Sigmoid colon (tissue), 4 donors: Measurements from ENCODE around the gene ANKMY1.

Experiments used
- CTCF ChIP-seq, 4 experiments: fragments of 450-650 bp in 3 of 4; fragments of 200-600 bp in 1 of 4; IDR thresholded peaks; one replicate each; pipeline ENCODE4 v1.5.1; 2016 to 2019; ENCODE audit warnings: antibody characterized with exemption in 4 of 4, mild to moderate bottlenecking in 3 of 4, moderate library complexity in 2 of 4
- POLR2A ChIP-seq, 2 donors: fragments of 450-650 bp; IDR thresholded peaks; one replicate each; pipeline ENCODE4 v1.6.1; 2016; ENCODE audit warnings: antibody characterized with exemption in 2 of 2, mild to moderate bottlenecking in 2 of 2, moderate library complexity in 2 of 2
- POLR2AphosphoS5 ChIP-seq, 4 donors: sonication (generic); formaldehyde crosslinking; IDR thresholded peaks; one replicate each; pipeline ENCODE4 v1.6.1; 2017; ENCODE audit warnings: antibody characterized with exemption in 4 of 4

- TF ChIP-seq POLR2AphosphoS5 (IDR thresholded peaks at IDR 0.05): no peak
- TF ChIP-seq CTCF (IDR thresholded peaks at IDR 0.05): no peak
- no peak for TF ChIP-seq POLR2A (IDR thresholded peaks at IDR 0.05)
Measured at GRCh38 chr2:240585101-240585500, 27.3 kb upstream of the ANKMY1 start.
